ENCODE results near the gene FZD10.

The FZD10 gene, protein sequence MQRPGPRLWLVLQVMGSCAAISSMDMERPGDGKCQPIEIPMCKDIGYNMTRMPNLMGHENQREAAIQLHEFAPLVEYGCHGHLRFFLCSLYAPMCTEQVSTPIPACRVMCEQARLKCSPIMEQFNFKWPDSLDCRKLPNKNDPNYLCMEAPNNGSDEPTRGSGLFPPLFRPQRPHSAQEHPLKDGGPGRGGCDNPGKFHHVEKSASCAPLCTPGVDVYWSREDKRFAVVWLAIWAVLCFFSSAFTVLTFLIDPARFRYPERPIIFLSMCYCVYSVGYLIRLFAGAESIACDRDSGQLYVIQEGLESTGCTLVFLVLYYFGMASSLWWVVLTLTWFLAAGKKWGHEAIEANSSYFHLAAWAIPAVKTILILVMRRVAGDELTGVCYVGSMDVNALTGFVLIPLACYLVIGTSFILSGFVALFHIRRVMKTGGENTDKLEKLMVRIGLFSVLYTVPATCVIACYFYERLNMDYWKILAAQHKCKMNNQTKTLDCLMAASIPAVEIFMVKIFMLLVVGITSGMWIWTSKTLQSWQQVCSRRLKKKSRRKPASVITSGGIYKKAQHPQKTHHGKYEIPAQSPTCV

GRCh38 chr12:130162267-130162666, at the start of gene FZD10:
Gene FZD10 (plus strand): TSS chr12:130162464. CDS start chr12:130162943, 479 bp downstream.
- peak; percentile 42 for DNase-seq

- DNase-seq = no peak
These were observed 47.3 kb upstream of the FZD10 start for GRCh38 chr12:130114952-130115351.

GRCh38 chr12:130115646-130116045, 46.6 kb upstream of the FZD10 start:
- DNase-seq = no peak

- DNase-seq = no peak
These were observed 45.5 kb upstream of the FZD10 start for GRCh38 chr12:130116791-130117190.

DNA sequence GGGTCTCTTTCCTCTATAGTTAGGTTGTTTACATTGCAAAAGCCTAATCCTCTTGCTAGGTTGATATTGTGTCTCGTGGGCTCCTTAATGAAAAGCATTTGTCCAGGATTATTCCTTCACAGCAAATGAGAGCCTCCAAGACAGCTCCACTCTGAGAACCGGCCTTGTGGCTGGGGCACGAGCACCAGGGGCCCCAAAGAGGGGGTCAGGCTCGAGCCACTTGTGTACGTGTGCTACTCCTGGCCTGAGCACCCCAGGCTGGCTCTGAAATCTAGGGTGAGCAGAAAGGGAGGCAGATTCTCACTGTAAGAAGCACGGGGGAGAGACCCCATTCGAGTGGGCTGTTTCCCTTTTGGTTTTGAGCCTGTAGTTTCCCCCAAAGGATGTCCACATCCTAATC, 45.0 kb upstream of the FZD10 start:
- DNase-seq = no peak

- DNase-seq = no peak
These were observed 44.6 kb upstream of the FZD10 start for GRCh38 chr12:130117701-130118100.

DNA sequence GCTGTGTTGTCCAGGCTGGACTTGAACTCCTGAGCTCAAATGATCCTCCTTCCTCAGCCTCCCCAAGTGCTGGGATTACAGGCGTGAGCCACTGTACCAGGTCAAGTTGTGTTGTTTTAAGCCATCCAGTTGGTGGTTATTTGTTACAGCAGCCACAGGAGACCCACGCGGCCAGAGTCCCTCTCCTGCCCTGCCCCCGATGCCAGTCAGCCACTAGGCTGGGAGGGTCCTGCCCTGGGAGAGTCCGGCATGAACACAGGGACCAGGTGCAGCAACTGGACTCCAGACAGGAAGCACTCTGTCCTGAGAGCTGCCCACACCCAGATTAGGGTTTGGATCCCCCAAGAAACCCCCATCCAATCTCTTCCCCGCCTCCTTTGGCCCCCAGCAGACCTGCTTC, 44.1 kb upstream of the FZD10 start:
- DNase-seq = no peak

- DNase-seq = no peak
These were observed 42.9 kb upstream of the FZD10 start for GRCh38 chr12:130119241-130119861.

- no peak for DNase-seq
These were observed 42.1 kb upstream of the FZD10 start for GRCh38 chr12:130120012-130120805.

- DNase-seq = no peak
These were observed 40.9 kb upstream of the FZD10 start for GRCh38 chr12:130121226-130122000.

DNA sequence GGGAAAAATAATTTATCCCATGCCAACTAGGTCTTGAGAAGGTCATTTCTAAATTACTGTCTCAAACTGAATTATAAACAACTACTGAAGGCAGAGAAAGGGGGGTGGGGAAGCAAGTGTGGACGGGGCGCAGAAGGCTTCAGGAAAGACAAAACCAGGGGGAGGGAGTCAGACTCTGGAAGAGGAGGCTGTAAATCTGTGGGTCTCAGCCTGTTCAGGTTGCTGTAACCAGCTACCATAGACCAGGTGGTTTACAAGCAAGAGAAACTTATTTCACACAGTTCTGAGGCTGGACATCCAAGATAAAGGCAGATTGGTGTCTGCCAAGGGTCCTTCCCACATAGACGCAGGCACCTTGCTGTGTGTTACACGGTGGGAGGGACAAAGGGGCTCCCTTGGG, 39.9 kb upstream of the FZD10 start:
- DNase-seq = no peak

DNA sequence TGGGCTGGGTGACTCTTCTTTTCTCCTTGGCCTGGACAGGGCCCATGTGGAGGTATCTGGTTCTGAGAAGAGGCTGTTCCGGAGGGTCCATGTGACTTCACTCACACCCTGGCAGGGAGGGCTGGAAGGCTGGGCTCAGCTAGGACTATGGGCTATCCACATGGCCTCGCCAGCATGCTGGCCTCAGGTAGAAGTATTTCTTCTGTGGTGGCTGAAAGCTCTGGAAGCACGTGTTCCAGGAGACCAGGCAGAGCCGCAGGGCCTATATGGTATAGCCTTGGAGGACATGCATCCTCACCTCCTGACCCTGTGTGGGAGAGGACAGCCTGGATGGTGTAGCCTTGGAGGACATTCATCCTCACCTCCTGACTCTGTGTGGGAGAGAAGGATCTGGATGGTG, 38.2 kb upstream of the FZD10 start:
- DNase-seq = no peak

- no peak for DNase-seq
These were observed 37.5 kb upstream of the FZD10 start for GRCh38 chr12:130124605-130125244.

- DNase-seq = no peak
These were observed 36.2 kb upstream of the FZD10 start for GRCh38 chr12:130126023-130126432.

GRCh38 chr12:130127532-130127911, 34.7 kb upstream of the FZD10 start:
- DNase-seq = no peak

DNA sequence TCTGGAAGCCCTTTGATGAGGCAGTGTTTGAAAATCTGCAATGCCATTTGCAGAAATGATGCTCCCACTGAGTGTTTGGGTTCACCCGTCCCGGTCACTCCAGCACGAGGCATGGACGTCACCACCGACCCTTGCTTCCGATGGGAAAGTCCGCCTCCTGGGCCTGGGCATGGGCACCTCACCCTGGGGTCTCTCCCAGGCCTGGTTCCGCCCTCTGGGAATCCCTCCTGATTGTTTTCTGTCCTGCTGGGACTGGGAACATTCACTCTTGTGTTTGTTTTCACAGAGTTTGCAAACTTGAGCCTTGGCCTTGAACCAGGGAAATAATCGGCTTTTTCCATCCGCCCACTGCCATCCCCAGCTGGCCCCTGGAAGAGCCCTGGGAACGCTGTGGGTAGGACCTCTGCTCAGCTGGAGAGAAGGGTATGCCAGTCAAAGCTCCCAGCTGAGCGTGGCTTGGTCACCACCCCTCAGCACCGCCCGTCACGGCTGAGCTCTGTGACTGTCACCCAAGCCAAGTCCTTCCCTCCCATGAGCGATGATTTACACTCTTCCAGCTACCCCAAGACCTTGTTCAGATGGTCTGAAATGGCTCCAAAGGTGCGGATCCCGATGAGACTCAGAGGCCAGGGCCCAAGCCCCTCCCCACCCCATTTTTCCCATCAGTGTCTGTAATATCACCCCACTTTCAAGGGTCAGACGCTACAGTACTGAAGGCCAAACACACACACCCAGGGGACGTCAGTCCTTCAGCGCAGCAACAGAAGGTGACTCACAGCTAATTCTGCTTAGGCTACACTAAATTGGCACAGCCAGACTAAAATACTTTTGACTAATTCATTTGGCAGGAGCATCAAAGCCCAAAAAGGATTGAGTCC, 34.1 kb upstream of the FZD10 start:
- DNase-seq = no peak

DNA sequence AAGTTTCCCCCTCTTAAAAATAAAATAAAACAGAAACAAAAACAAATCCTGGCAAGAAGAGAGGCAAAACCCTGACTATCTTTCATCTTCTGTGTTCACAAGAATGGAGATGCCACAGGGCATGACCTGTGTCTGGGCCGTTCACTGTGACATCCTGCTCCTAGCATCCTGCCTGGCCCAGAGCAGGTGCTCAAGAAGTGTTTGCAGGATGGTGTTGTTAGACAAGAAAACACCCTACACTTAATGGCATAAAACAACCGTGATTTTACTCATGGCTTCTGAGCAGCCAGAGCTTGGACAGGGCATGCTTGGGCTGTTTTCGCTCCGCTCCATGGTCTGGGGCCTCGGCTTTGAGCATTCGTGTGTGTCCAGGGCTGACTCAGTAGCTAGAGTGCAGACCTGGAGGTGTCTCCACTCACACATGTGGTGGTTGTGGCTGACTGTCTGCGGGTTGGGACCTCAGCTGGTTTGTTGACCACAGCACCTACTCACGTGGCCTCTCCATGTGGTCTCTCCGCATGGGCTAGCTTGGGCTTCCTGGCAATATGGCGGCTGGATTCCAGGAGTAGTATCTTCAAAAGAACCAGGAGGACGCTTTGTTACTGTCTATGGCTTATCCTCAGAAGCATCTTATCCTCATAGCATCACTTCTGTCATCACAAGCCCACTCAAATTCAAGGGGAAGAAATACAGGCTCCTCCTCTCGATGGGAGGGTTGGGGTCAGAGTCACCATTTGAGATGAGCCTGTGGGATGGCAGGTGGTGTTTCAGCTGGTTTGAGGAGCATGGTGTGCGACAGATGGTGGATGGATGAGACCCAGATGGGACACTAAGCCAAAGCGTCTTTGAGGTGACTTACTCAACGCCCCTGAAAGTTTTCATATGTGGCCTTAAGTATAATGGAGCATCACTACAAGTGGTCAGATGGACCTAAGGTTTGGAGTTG, 33.2 kb upstream of the FZD10 start:
- no peak for DNase-seq

GRCh38 chr12:130130346-130130745, 31.9 kb upstream of the FZD10 start:
- no peak for DNase-seq

GRCh38 chr12:130131025-130131424, 31.2 kb upstream of the FZD10 start:
- DNase-seq = no peak

DNA sequence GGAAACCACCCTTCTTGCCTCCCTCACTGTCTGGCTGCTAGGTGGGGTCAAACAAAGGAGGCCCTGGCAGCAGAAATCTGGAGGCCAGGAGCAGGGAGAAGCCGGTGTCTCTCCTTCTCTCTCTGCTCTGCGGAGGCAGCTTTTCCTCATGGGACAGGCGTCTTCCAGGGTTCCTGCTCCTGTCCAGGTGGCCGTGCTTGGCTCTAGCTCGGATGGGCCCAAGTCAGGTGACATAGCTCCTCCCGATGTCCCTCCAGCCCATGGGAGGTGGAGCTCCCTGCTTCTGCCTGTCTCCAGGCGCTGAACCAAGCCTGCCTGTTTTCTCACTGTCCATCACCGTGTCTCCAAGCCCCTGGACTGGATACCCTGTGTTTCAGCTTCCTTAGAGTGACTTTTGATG, 30.5 kb upstream of the FZD10 start:
- no peak for DNase-seq
